Measurements from ENCODE around the gene PANX3. TPM values are rescaled to one million over a fixed set of nuclear protein-coding genes. Genes with fewer than 3 reads are reported as not detected.

Gene PANX3
- total and polyA plus RNA-seq, 9 of the 15 experiments (the other 6 are each of a cell fraction or from before 2014, with no cell fraction given): 0.09 to 0.69 (median 0.39) TPM

GRCh38 chr11:124643605-124644425 is 32.6 kb downstream of the PANX3 start (continued):
- no peak for TF ChIP-seq NR0B1 (IDR thresholded peaks at IDR 0.05; ENCODE audit: partially characterized antibody)
- TF ChIP-seq, protein P1, sequence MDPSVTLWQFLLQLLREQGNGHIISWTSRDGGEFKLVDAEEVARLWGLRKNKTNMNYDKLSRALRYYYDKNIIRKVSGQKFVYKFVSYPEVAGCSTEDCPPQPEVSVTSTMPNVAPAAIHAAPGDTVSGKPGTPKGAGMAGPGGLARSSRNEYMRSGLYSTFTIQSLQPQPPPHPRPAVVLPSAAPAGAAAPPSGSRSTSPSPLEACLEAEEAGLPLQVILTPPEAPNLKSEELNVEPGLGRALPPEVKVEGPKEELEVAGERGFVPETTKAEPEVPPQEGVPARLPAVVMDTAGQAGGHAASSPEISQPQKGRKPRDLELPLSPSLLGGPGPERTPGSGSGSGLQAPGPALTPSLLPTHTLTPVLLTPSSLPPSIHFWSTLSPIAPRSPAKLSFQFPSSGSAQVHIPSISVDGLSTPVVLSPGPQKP (CRISPR knock-in tag; IDR thresholded peaks at IDR 0.05): no peak
- no peak for TF ChIP-seq KDM2B (CRISPR knock-in tag; IDR thresholded peaks at IDR 0.05)
- peak; percentile 76; the same call in 1 of the 2 replicates for TF ChIP-seq FOXM1 (IDR thresholded peaks at IDR 0.05; ENCODE audit: low read depth)
- TF ChIP-seq FOXM1 (CRISPR knock-in tag; IDR thresholded peaks at IDR 0.05; ENCODE audit: low read depth): no peak
- no peak for TF ChIP-seq RUNX1 (IDR thresholded peaks at IDR 0.05; ENCODE audit: low read depth)
- TF ChIP-seq MBD1 (CRISPR knock-in tag; IDR thresholded peaks at IDR 0.05): no peak
- no peak for TF ChIP-seq SRSF9 (IDR thresholded peaks at IDR 0.05; ENCODE audit: borderline replicate concordance, low read depth, low read length)
- no peak for TF ChIP-seq SP1 (CRISPR knock-in tag; IDR thresholded peaks at IDR 0.05)
- TF ChIP-seq UBTF (IDR thresholded peaks at IDR 0.05; ENCODE audit: borderline replicate concordance in 1 of 2, low read depth in 2 of 2, low read length in 2 of 2): no peak
- no peak for TF ChIP-seq ARHGAP35 (IDR thresholded peaks at IDR 0.05; ENCODE audit: partially characterized antibody)
- no peak for TF ChIP-seq STAT5A (IDR thresholded peaks at IDR 0.05; ENCODE audit: borderline replicate concordance, low read length)
- TF ChIP-seq GTF2E2 (tag; IDR thresholded peaks at IDR 0.05): no peak
- TF ChIP-seq ZFP91 (CRISPR knock-in tag; IDR thresholded peaks at IDR 0.05): no peak
- TF ChIP-seq RBM15 (IDR thresholded peaks at IDR 0.05; ENCODE audit: insufficient read depth, low read length): no peak
- TF ChIP-seq, protein P2, sequence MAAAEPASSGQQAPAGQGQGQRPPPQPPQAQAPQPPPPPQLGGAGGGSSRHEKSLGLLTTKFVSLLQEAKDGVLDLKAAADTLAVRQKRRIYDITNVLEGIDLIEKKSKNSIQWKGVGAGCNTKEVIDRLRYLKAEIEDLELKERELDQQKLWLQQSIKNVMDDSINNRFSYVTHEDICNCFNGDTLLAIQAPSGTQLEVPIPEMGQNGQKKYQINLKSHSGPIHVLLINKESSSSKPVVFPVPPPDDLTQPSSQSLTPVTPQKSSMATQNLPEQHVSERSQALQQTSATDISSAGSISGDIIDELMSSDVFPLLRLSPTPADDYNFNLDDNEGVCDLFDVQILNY (CRISPR knock-in tag; IDR thresholded peaks at IDR 0.05): no peak
- TF ChIP-seq SMARCC2 (IDR thresholded peaks at IDR 0.05; ENCODE audit: low read depth): no peak; the same call in 1 of the 2 replicates

Measured in K562 (cell line).